H9 (cell line): ENCODE data around the gene PCBD2. TPM values are rescaled to one million over a fixed set of nuclear protein-coding genes. Genes with fewer than 3 reads are reported as not detected.

Source experiments
- DNase-seq: peaks from one replicate; pipeline ENCODE4 v3.0.0-alpha.2; 2017
- H2AFZ ChIP-seq: one replicate; pipeline ENCODE4 v1.6.1; 2013; ENCODE audit warnings: mild to moderate bottlenecking, low read length, control low read depth, moderate library complexity
- H2AK5ac ChIP-seq: 2 replicates; pipeline ENCODE4 v1.6.1; 2013; ENCODE audit warnings: low read length, control low read depth, mixed read lengths; ENCODE audit not compliant: insufficient read length
- H2BK120ac ChIP-seq: one replicate; pipeline ENCODE4 v1.6.1; 2013; ENCODE audit warnings: low read depth, mild to moderate bottlenecking, low read length, control low read depth, inconsistent platforms; ENCODE audit not compliant: poor library complexity, severe bottlenecking
- H2BK12ac ChIP-seq: 2 replicates; pipeline ENCODE4 v1.6.1; 2013; ENCODE audit warnings: low read length, control low read depth, mixed read lengths, low read depth; ENCODE audit not compliant: insufficient read length
- H2BK15ac ChIP-seq: 2 replicates; pipeline ENCODE4 v1.6.1; 2013; ENCODE audit warnings: low read depth, low read length, control low read depth
- H2BK20ac ChIP-seq: one replicate; pipeline ENCODE4 v1.6.1; 2013; ENCODE audit warnings: low read depth, mild to moderate bottlenecking, low read length, control low read depth, inconsistent platforms; ENCODE audit not compliant: poor library complexity, severe bottlenecking
- H2BK5ac ChIP-seq: 2 replicates; pipeline ENCODE4 v1.6.1; 2013; ENCODE audit warnings: low read length, control low read depth, mixed read lengths; ENCODE audit not compliant: insufficient read length
- H3K14ac ChIP-seq: 2 replicates; pipeline ENCODE4 v1.6.1; 2013; ENCODE audit warnings: low read length, control low read depth; ENCODE audit not compliant: insufficient read depth
- H3K18ac ChIP-seq: 2 replicates; pipeline ENCODE4 v1.6.1; 2013; ENCODE audit warnings: low read depth, mild to moderate bottlenecking, mixed read lengths, low read length, control low read depth; ENCODE audit not compliant: insufficient read length
- H3K23ac ChIP-seq: 2 replicates; pipeline ENCODE4 v1.6.1; 2013; ENCODE audit warnings: low read length, control low read depth, mixed read lengths, low read depth; ENCODE audit not compliant: insufficient read length
- H3K23me2 ChIP-seq: 2 replicates; pipeline ENCODE4 v1.6.1; 2013; ENCODE audit warnings: low read depth, mild to moderate bottlenecking, mixed read lengths, low read length, control low read depth; ENCODE audit not compliant: insufficient read length, poor library complexity, severe bottlenecking
- H3K27ac ChIP-seq: 2 replicates; pipeline ENCODE4 v1.5.1; 2013; ENCODE audit warnings: low read length, control low read depth, mixed read lengths, low read depth; ENCODE audit not compliant: insufficient read length
- H3K27me3 ChIP-seq: 2 replicates; pipeline ENCODE4 v1.6.1; 2013; ENCODE audit warnings: low read length, control low read depth, inconsistent platforms; ENCODE audit not compliant: insufficient read depth
- H3K4ac ChIP-seq: 2 replicates; pipeline ENCODE4 v1.6.1; 2013; ENCODE audit warnings: low read depth, mild to moderate bottlenecking, control low read depth, inconsistent platforms, low read length, moderate library complexity
- H3K4me1 ChIP-seq: 2 replicates; pipeline ENCODE4 v1.6.1; 2013; ENCODE audit warnings: low read length, control low read depth, inconsistent platforms; ENCODE audit not compliant: insufficient read depth
- H3K4me2 ChIP-seq: 2 replicates; pipeline ENCODE4 v1.6.1; 2013; ENCODE audit warnings: low read length, control low read depth, mixed read lengths; ENCODE audit not compliant: insufficient read length, insufficient read depth
- H3K56ac ChIP-seq: 2 replicates; pipeline ENCODE4 v1.6.1; 2013; ENCODE audit warnings: low read depth, mild to moderate bottlenecking, mixed read lengths, low read length, control low read depth; ENCODE audit not compliant: insufficient read length
- H3K79me1 ChIP-seq: 2 replicates; pipeline ENCODE4 v1.6.1; 2013; ENCODE audit warnings: low read depth, mild to moderate bottlenecking, moderate library complexity, low read length, control low read depth, inconsistent platforms; ENCODE audit not compliant: insufficient read depth, poor library complexity, severe bottlenecking
- H3K79me2 ChIP-seq: 2 replicates; pipeline ENCODE4 v1.6.1; 2013; ENCODE audit warnings: low read length, control low read depth, inconsistent platforms; ENCODE audit not compliant: insufficient read depth
- H3K9ac ChIP-seq: 2 replicates; pipeline ENCODE4 v1.6.1; 2013; ENCODE audit warnings: low read length, control low read depth, mixed read lengths; ENCODE audit not compliant: insufficient read length; ENCODE audit errors: extremely low read depth
- H3K9me3 ChIP-seq: one replicate; pipeline ENCODE4 v1.6.1; 2013; ENCODE audit warnings: low read depth, low read length, inconsistent platforms; ENCODE audit not compliant: control insufficient read depth
- H3T11ph ChIP-seq: one replicate; pipeline ENCODE4 v1.6.1; 2013; ENCODE audit warnings: mild to moderate bottlenecking, low read length, control low read depth, inconsistent platforms
- H4K20me1 ChIP-seq: one replicate; pipeline ENCODE4 v1.6.1; 2013; ENCODE audit not compliant: control insufficient read depth, insufficient read length, insufficient read depth
- H4K5ac ChIP-seq: 2 replicates; pipeline ENCODE4 v1.6.1; 2013; ENCODE audit warnings: low read depth, mild to moderate bottlenecking, mixed read lengths, low read length, control low read depth; ENCODE audit not compliant: insufficient read length
- H4K8ac ChIP-seq: replicated peaks from 2 replicates; pipeline ENCODE4 v1.6.1; 2013; ENCODE audit warnings: low read length, control low read depth, mixed read lengths, low read depth; ENCODE audit not compliant: insufficient read length
- H4K91ac ChIP-seq: 2 replicates; pipeline ENCODE4 v1.6.1; 2013; ENCODE audit warnings: low read depth, mild to moderate bottlenecking, moderate library complexity, mixed read lengths, low read length, control low read depth; ENCODE audit not compliant: insufficient read length
- H3K27ac Mint-ChIP-seq, 3 experiments: 2 replicates in 2 of 3; 3 replicates in 1 of 3; pipeline ENCODE4 v1.8.0; 2020 to 2021; ENCODE audit warnings: mixed read lengths in 3 of 3, mild to moderate bottlenecking in 1 of 3, moderate library complexity in 1 of 3
- H3K27me3 Mint-ChIP-seq: 2 replicates; pipeline ENCODE4 v1.8.0; 2021; ENCODE audit warnings: low read depth, mild to moderate bottlenecking, moderate library complexity, mixed read lengths
- H3K36me3 Mint-ChIP-seq, 3 experiments: 2 replicates in 2 of 3; 3 replicates in 1 of 3; pipeline ENCODE4 v1.8.0; 2020 to 2021; ENCODE audit warnings: low read depth in 3 of 3, mixed read lengths in 3 of 3; ENCODE audit not compliant: insufficient read depth in 1 of 3
- H3K4me1 Mint-ChIP-seq, 2 experiments: 2 replicates each; pipeline ENCODE4 v1.8.0; 2020; ENCODE audit warnings: mixed read lengths in 2 of 2
- H3K4me3 Mint-ChIP-seq, 2 experiments: 2 replicates in 1 of 2; 3 replicates in 1 of 2; pipeline ENCODE4 v1.8.0; 2020 to 2021; ENCODE audit warnings: mild to moderate bottlenecking in 2 of 2, mixed read lengths in 2 of 2, moderate library complexity in 1 of 2
- H3K9me3 Mint-ChIP-seq, 2 experiments: 2 replicates in 1 of 2; 3 replicates in 1 of 2; pipeline ENCODE4 v1.8.0; 2020; ENCODE audit warnings: mild to moderate bottlenecking in 2 of 2, mixed read lengths in 2 of 2, moderate library complexity in 1 of 2
- CTCF ChIP-seq: fragments of 200-600 bp; sonication (generic); conservative IDR thresholded peaks from 3 replicates; pipeline ENCODE4 v1.8.0; 2021; ENCODE audit warnings: antibody characterized with exemption, mild to moderate bottlenecking
- WGBS: extraction: QIAGEN DNeasy Blood & Tissue Kit; methylation state at CpG from one replicate; pipeline ENCODE4 v1.1.7; 2013; ENCODE audit warnings: missing lambda C conversion rate, low lambda C conversion rate, mixed read lengths; ENCODE audit not compliant: insufficient read length; ENCODE audit errors: extremely low coverage; 5-methylcytosine and 5-hydroxymethylcytosine counted together
- total RNA-seq: library from RNA; stranded (reverse); gene quantifications from 2 replicates; pipeline ENCODE4 v1.2.1, GENCODE V29; 2021

The PCBD2 gene
- total RNA-seq, 1 experiment from 2014 or later: 11.9 TPM

- Histone ChIP-seq H4K91ac (no peak overlapping the region), H3K9ac (no peak overlapping the region), H3K14ac (no peak overlapping the region), H2AFZ (no peak overlapping the region), H2AK5ac (no peak overlapping the region), H3T11ph (no peak overlapping the region), H3K79me2 (no peaks in the 10 kb centered on the region), H3K4ac (no peak overlapping the region), H3K79me1 (no peaks in the 10 kb centered on the region), H2BK15ac (no peak overlapping the region), H3K4me2 (no peak overlapping the region), H3K27ac (no peak overlapping the region), H4K20me1 (no peaks in the 10 kb centered on the region), H4K5ac (no peak overlapping the region), H3K27me3 (no peaks in the 10 kb centered on the region), H3K4me1 (no peaks in the 10 kb centered on the region; the same call in 1 of the 2 replicates), H3K23me2 (no peaks in the 10 kb centered on the region), H2BK20ac (no peak overlapping the region), H4K8ac (no peak overlapping the region), H2BK5ac (no peak overlapping the region), H3K56ac (no peak overlapping the region), H3K18ac (no peak overlapping the region), H2BK12ac (no peak overlapping the region), H3K23ac (no peak overlapping the region), H2BK120ac (no peak overlapping the region), H3K9me3 (no peaks in the 10 kb centered on the region)
- no peaks in the 10 kb centered on the region for H3K9me3 Mint-ChIP-seq
- no peak overlapping the region for H3K4me3 Mint-ChIP-seq
- H3K27ac Mint-ChIP-seq: 0 out of 7 replicates have a peak overlapping the region, but pooled peaks of 1 of the 3 experiments have one; percentile 34
- H3K27me3 Mint-ChIP-seq: peaks cover 36% of the 10 kb centered on the region
- TF ChIP-seq CTCF: no peak
- WGBS: no CpG with 5 or more reads among the region's 3 CpGs
- H3K36me3 Mint-ChIP-seq: no peaks in the 10 kb centered on the region; a peak in 1 of 7 replicates
- H3K4me1 Mint-ChIP-seq: no peaks in the 10 kb centered on the region
- no peak for DNase-seq
Measured at GRCh38 chr5:135004376-135004775, 99.4 kb downstream of the PCBD2 start.
